Coronary artery (tissue), 2 donors: ENCODE data around the gene DHX38.

ENCODE experiments used
- DNase-seq: peaks from one replicate; pipeline ENCODE4 v3.0.0-alpha.2; 2017; ENCODE audit warnings: low spot score
- H3K27ac ChIP-seq, 2 donors: fragments of 200-600 bp; sonication (generic); one replicate each; pipeline ENCODE4 v1.5.1; 2016 to 2019
- H3K4me3 ChIP-seq: fragments of 200-600 bp; sonication (generic); 2 replicates; pipeline ENCODE4 v1.5.1; 2016; ENCODE audit warnings: mild to moderate bottlenecking, moderate library complexity
- CTCF ChIP-seq: fragments of 200-600 bp; sonication (generic); IDR thresholded peaks from one replicate; pipeline ENCODE4 v1.5.1; 2019; ENCODE audit warnings: antibody characterized with exemption

The DHX38 gene

GRCh38 chr16:72122916-72123315, 29.3 kb downstream of the DHX38 start:
- no peak overlapping the region for H3K27ac ChIP-seq
- DNase-seq, result no peak
- no peak overlapping the region for H3K4me3 ChIP-seq
- TF ChIP-seq CTCF, result no peak

- no peak for DNase-seq
- H3K4me3 ChIP-seq, result no peak overlapping the region
- TF ChIP-seq CTCF, result no peak
- H3K27ac ChIP-seq, result no peak overlapping the region
Measured at GRCh38 chr16:72123426-72123825, 29.8 kb downstream of the DHX38 start.

GRCh38 chr16:72124148-72124547, 30.5 kb downstream of the DHX38 start:
- no peak for TF ChIP-seq CTCF
- H3K4me3 ChIP-seq, result no peak overlapping the region
- DNase-seq, result no peak
- H3K27ac ChIP-seq, result no peak overlapping the region

GRCh38 chr16:72124761-72125634, 31.4 kb downstream of the DHX38 start:
- peak overlapping the region in 1 of 2 donors; percentile 66 for H3K27ac ChIP-seq
- peak; percentile 54 for TF ChIP-seq CTCF
- H3K4me3 ChIP-seq, result no peak overlapping the region
- no peak for DNase-seq

- no peak for DNase-seq
- H3K27ac ChIP-seq, result peak overlapping the region in 1 of 2 donors; percentile 66
- TF ChIP-seq CTCF, result no peak
Measured at GRCh38 chr16:72125635-72126428, 32.2 kb downstream of the DHX38 start.

GRCh38 chr16:72126429-72126765, 32.8 kb downstream of the DHX38 start:
- no peak overlapping the region for H3K4me3 ChIP-seq
- TF ChIP-seq CTCF, result no peak
- DNase-seq, result no peak
- H3K27ac ChIP-seq, result peak overlapping the region in 1 of 2 donors; percentile 66

More at GRCh38 chr16:72125635-72126428, 32.2 kb downstream of the DHX38 start:
- H3K4me3 ChIP-seq, result no peak overlapping the region
